ENCODE results near the gene PRICKLE4.

- TF ChIP-seq CTCF (IDR thresholded peaks at IDR 0.05) = no peak
- TF ChIP-seq POLR2AphosphoS5 (IDR thresholded peaks at IDR 0.05) = no peak
- no peak for TF ChIP-seq POLR2A (IDR thresholded peaks at IDR 0.05; ENCODE audit: low read depth)
These were observed 55.6 kb downstream of the PRICKLE4 start for GRCh38 chr6:41836022-41836659.
